ENCODE measurements around the gene TNFAIP6. TPM values are rescaled to one million over a fixed set of nuclear protein-coding genes. Genes with fewer than 3 reads are reported as not detected.
A peak's percentile ranks its signal among the peaks of the same experiment; 100 is the strongest.
"Not testable (repeated sequence)": the region's sequence is repeated elsewhere in the genome, so short reads cannot be mapped to it uniquely, and the experiment has no call there.

The TNFAIP6 gene
- total RNA-seq, 4 donors from 2014 or later: 0.33 to 1.1 (median 0.83) TPM; not detected in 1

DNA sequence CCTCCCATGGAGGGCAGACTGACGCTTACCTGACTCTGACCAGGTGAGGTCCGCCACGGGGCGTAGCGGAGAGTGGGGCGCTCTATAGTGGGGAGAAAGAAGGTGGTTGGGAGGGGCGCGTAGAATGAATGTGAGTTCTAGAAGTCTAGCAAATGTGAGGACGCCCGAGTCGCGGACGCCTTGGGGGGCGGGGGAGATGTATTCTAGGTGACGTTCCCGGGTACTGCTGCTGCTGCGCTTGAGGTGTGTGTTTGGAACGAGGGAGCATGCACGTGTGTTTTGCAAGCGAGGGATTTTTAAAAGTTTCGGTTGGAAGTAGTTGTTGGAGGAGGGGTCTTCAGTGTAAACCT, 53.1 kb downstream of the TNFAIP6 start:
- Histone ChIP-seq H3K27me3 (no peaks in the 10 kb centered on the region), H3K9me3 (no peaks in the 10 kb centered on the region), H3K4me3 (replicated peaks in 1 of 3) (peak overlapping the region; percentile 72 to 94 (median 77)), H3K4me1 (peaks cover 11 to 13% of the 10 kb centered on the region in 2 donors), H3K27ac (peak overlapping the region; percentile 87 to 99 (median 91)), H3K36me3 (peaks cover 0 to 7% of the 10 kb centered on the region in 2 donors)
- 0 to 1% methylated on average over 21 of the region's 21 CpGs for whole genome bisulfite sequencing, 2 donors
- DNase-seq: peak; percentile 34 to 44
- TF ChIP-seq, protein P1, sequence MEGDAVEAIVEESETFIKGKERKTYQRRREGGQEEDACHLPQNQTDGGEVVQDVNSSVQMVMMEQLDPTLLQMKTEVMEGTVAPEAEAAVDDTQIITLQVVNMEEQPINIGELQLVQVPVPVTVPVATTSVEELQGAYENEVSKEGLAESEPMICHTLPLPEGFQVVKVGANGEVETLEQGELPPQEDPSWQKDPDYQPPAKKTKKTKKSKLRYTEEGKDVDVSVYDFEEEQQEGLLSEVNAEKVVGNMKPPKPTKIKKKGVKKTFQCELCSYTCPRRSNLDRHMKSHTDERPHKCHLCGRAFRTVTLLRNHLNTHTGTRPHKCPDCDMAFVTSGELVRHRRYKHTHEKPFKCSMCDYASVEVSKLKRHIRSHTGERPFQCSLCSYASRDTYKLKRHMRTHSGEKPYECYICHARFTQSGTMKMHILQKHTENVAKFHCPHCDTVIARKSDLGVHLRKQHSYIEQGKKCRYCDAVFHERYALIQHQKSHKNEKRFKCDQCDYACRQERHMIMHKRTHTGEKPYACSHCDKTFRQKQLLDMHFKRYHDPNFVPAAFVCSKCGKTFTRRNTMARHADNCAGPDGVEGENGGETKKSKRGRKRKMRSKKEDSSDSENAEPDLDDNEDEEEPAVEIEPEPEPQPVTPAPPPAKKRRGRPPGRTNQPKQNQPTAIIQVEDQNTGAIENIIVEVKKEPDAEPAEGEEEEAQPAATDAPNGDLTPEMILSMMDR (IDR thresholded peaks at IDR 0.05): no peak
- no peak for TF ChIP-seq POLR2A (IDR thresholded peaks at IDR 0.05)
- intact Hi-C loops (cut with DNase I): no loop called here

DNA sequence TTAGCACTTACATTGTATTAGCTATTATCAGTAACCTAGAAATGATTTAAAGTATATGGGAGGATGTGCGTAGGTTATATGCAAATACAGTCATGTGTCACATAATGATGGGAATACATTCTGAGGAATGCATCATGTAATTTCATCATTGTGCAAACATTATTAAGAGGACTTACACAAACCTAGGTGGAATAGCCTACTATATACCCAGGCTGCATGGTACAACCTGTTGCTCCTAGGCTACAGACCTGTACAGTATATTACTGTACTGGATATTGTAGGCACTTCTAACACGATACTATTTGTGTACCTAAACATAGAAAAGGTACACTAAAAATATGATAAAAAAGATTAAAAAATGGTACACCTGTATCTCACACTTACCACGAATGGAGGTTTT, 60.3 kb downstream of the TNFAIP6 start:
- Histone ChIP-seq H3K36me3 (peaks cover 25 to 26% of the 10 kb centered on the region in 2 donors), H3K27ac (no peak overlapping the region), H3K4me3 (replicated peaks in 1 of 3) (no peak overlapping the region), H3K27me3 (no peaks in the 10 kb centered on the region), H3K9me3 (no peaks in the 10 kb centered on the region), H3K4me1 (no peaks in the 10 kb centered on the region)
- intact Hi-C loops (cut with DNase I): no loop called here
- no peak for TF ChIP-seq POLR2A (IDR thresholded peaks at IDR 0.05)
- TF ChIP-seq, protein P1 (IDR thresholded peaks at IDR 0.05): no peak
- 96% methylated on average over 3 of the region's 3 CpGs for WGBS, 2 donors
- DNase-seq: no peak

DNA sequence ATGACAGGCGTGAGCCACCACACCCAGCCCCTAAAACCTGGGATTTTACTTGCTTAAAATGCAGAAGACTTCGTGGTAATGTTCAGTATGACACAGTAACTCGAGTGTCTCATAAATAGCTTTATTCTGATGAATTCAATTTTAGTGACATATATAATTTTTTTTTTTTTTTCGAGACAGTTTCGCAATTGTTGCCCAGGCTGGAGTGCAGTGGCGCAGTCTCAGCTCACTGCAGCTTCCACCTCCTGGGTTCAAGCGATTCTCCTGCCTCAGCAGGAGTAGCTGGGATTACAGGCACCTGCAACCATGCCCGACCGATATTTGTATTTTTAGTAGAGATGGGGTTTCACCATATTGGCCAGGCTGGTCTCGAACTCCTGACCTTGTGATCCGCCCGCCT, 64.3 kb downstream of the TNFAIP6 start:
- H3K27me3 ChIP-seq; H3K4me3 ChIP-seq (replicated peaks in 1 of 3); DNase-seq; H3K4me1 ChIP-seq; H3K9me3 ChIP-seq; intact Hi-C loops (cut with DNase I); H3K27ac ChIP-seq: not testable (repeated sequence)
- WGBS, 2 donors: 97% methylated on average over 12 of the region's 12 CpGs
- peaks cover 21 to 37% of the 10 kb centered on the region in 2 donors for H3K36me3 ChIP-seq

DNA sequence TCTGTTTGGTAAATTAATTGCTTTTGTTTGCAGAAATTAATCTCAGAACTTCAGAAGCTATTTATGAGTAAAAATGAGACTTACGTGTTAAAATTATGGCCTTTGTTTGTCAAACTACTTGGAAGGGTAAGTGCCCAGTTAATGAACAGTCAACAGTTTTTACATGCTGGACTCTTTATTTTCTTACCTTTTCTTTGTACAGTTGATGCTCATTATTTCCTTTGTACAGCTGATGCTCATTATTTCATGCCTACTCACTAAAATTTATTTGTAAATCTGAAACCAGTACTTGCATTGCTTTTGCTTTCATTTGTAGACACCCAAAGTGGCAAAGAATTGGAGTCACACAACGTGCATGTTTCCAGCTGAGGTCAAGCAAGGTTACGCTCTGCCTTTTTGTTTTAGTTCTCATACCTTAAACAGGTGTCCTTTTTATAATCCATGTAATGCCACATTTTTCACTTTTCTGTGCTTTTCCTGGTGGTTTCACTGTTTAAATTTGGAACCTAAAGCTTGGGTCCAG, 65.6 kb downstream of the TNFAIP6 start:
- Histone ChIP-seq H3K9me3 (no peaks in the 10 kb centered on the region), H3K4me1 (no peaks in the 10 kb centered on the region), H3K36me3 (peaks cover 16 to 37% of the 10 kb centered on the region in 2 donors), H3K27me3 (no peaks in the 10 kb centered on the region), H3K27ac (no peak overlapping the region), H3K4me3 (replicated peaks in 1 of 3) (no peak overlapping the region)
- intact Hi-C loops (cut with DNase I): no loop called here
- TF ChIP-seq POLR2A (IDR thresholded peaks at IDR 0.05): no peak
- TF ChIP-seq, protein P1 (IDR thresholded peaks at IDR 0.05): no peak
- no peak for DNase-seq
- 88 to 89% methylated on average over 3 of the region's 3 CpGs for WGBS, 2 donors

DNA sequence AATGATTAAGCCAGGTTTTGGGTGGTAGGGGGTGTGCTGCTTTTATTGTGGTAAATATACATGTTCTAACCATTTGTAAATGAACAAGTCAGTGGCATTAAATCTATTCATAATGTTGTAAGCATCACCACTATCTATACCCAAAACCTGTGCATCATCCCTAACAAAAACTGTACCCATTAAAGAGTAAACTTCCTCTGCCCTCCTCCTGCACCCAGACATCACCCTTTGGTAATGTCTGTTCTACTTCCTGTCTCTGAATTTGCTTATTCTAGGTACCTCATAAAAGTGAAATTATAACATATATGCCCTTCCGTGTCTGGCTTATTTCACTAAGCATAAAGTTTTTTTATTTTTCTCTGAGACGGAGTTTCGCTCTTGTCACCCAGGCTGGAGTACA, 66.4 kb downstream of the TNFAIP6 start:
- Histone ChIP-seq H3K4me1 (no peaks in the 10 kb centered on the region), H3K27me3 (no peaks in the 10 kb centered on the region), H3K9me3 (no peaks in the 10 kb centered on the region), H3K4me3 (replicated peaks in 1 of 3) (no peak overlapping the region), H3K27ac (no peak overlapping the region), H3K36me3 (peaks cover 16 to 37% of the 10 kb centered on the region in 2 donors)
- no peak for TF ChIP-seq POLR2A (IDR thresholded peaks at IDR 0.05)
- TF ChIP-seq, protein P1 (IDR thresholded peaks at IDR 0.05): no peak
- WGBS, 2 donors: 88 to 90% methylated on average over 3 of the region's 3 CpGs
- intact Hi-C loops (cut with DNase I): no loop called here
- no peak for DNase-seq

Small RNAs within 50 kb of the gene (microRNA-seq; reads per million reads assigned to microRNA genes)
- gene MIR4773-1 (not detected), gene MIR4773-2 (not detected)

Small RNAs within 50 kb of the gene (small RNA-seq; reads per million reads assigned to genes)
- gene MIR4773-1 (not detected), gene RN7SL124P (not detected)

Other genes with a start within 250 kb of the TNFAIP6 start
- 10 to 100 TPM in 2 of 4 donors, 1 to 10 TPM in 2; 9.4 to 15.8 (median 10.2) TPM for gene RBM43, start 95.7 kb upstream of the TNFAIP6 start, total RNA-seq
- 10 to 100 TPM; 11.4 to 14.6 (median 13.2) TPM for gene NMI, start 67.9 kb upstream of the TNFAIP6 start, total RNA-seq
- gene RIF1, start 52.3 kb downstream of the TNFAIP6 start, total RNA-seq: 10 to 100 TPM; 37.1 to 54.8 (median 45.3) TPM